PC-9 (cell line): ENCODE results near the gene ZNF556.

Source experiments
- CTCF ChIP-seq: fragments of 200-600 bp; sonication (generic); conservative IDR thresholded peaks from 2 replicates; pipeline ENCODE4 v1.6.1; 2017; ENCODE audit warnings: mixed run types, antibody characterized with exemption, mild to moderate bottlenecking, moderate library complexity
- EZH2 ChIP-seq: fragments of 200-600 bp; sonication (generic); IDR thresholded peaks from 2 replicates; pipeline ENCODE4 v1.8.0; 2017; ENCODE audit warnings: antibody characterized with exemption, low read depth

GRCh38 chr19:2869618-2870017, 2.5 kb downstream of the ZNF556 start:
- TF ChIP-seq CTCF (no peak), EZH2 (no peak)
